ENCODE results near the gene GFY.

The GFY gene

GRCh38 chr19:49427855-49428546 lies 2.8 kb downstream of the GFY start (continued):
- TF ChIP-seq ZNF292 (tag by site-specific recombination; IDR thresholded peaks at IDR 0.05; ENCODE audit: borderline replicate concordance, low read depth) (no peak), MYNN (tag by site-specific recombination; IDR thresholded peaks at IDR 0.05; ENCODE audit: borderline replicate concordance) (no peak), ZNF768 (tag by site-specific recombination; IDR thresholded peaks at IDR 0.05) (no peak), KLF1 (tag by site-specific recombination; IDR thresholded peaks at IDR 0.05) (peak; percentile 46; the same call in 1 of the 2 replicates), ZNF37A (tag by site-specific recombination; IDR thresholded peaks at IDR 0.05) (no peak), ZNF214 (tag by site-specific recombination; IDR thresholded peaks at IDR 0.05; ENCODE audit: borderline replicate concordance) (no peak), HOXA7 (CRISPR knock-in tag; IDR thresholded peaks at IDR 0.05; ENCODE audit: borderline replicate concordance) (no peak), KLF9 (tag by site-specific recombination; IDR thresholded peaks at IDR 0.05; ENCODE audit: low read depth) (peak; percentile 24)
- TF ChIP-seq, protein P1, sequence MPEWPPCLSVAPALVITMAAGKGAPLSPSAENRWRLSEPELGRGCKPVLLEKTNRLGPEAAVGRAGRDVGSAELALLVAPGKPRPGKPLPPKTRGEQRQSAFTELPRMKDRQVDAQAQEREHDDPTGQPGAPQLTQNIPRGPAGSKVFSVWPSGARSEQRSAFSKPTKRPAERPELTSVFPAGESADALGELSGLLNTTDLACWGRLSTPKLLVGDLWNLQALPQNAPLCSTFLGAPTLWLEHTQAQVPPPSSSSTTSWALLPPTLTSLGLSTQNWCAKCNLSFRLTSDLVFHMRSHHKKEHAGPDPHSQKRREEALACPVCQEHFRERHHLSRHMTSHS (tag by site-specific recombination; IDR thresholded peaks at IDR 0.05) = no peak

DNA sequence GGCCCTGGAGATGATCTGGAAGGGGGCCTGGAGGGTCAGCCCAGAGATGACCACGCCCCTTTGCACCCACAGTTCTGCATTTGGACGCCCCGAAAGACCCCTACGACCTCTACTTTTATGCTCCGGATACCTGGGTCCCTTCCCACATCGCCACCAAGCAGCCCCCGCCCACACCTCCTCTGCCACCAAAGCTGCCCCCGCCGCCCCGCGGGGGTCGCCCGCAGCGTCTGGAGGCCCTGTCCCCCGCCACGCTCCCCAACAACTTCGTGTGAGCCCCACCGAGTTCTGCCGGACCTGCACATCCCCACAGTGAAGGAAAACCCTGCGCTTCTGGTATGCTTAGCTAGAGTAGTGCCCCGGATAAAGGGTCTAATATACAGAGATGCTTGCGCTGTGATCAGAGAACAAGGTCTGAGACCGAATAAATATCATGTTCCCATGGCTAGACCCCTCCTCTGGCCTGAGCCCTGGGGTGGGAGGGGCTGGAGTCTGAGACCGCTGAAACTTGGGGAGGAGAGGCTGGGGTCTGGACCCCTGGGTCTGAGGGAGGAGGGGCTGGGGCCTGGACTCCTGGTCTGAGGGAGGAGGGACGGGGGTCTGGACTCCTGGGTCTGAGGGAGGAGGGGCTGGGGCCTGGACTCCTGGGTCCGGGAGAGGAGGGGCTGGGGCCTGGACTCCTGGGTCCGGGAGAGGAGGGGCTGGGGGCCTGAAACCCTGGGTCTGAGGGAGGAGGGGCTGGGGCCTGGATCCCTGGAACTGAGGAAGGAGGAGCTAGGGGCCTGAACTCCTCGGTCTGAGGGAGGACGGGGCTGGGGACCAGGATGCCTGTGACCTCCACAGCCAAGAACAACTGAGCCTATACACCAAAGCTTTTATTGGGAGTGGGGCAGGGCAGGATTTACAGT lies 3.6 kb downstream of the GFY start:
- TF ChIP-seq ZNF274 (IDR thresholded peaks at IDR 0.05; ENCODE audit: low read length) (no peak), ZNF274 (tag by site-specific recombination; IDR thresholded peaks at IDR 0.05; ENCODE audit: borderline replicate concordance) (no peak), ZFP69B (tag by site-specific recombination; IDR thresholded peaks at IDR 0.05) (no peak), ZNF791 (tag by site-specific recombination; IDR thresholded peaks at IDR 0.05) (no peak), KLF16 (tag by site-specific recombination; IDR thresholded peaks at IDR 0.05) (no peak), ZNF530 (tag by site-specific recombination; IDR thresholded peaks at IDR 0.05; ENCODE audit: low read depth) (no peak), PATZ1 (tag by site-specific recombination; IDR thresholded peaks at IDR 0.05) (0 out of 2 replicates have a peak, but pooled peaks have one; percentile 7), ZNF768 (tag by site-specific recombination; IDR thresholded peaks at IDR 0.05) (no peak), KLF9 (tag by site-specific recombination; IDR thresholded peaks at IDR 0.05; ENCODE audit: low read depth) (peak; percentile 7; the same call in 1 of the 2 replicates), INSM2 (tag by site-specific recombination; IDR thresholded peaks at IDR 0.05) (no peak), ZNF48 (tag by site-specific recombination; IDR thresholded peaks at IDR 0.05) (no peak)
- TF ChIP-seq, protein P2, sequence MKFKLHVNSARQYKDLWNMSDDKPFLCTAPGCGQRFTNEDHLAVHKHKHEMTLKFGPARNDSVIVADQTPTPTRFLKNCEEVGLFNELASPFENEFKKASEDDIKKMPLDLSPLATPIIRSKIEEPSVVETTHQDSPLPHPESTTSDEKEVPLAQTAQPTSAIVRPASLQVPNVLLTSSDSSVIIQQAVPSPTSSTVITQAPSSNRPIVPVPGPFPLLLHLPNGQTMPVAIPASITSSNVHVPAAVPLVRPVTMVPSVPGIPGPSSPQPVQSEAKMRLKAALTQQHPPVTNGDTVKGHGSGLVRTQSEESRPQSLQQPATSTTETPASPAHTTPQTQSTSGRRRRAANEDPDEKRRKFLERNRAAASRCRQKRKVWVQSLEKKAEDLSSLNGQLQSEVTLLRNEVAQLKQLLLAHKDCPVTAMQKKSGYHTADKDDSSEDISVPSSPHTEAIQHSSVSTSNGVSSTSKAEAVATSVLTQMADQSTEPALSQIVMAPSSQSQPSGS (tag by site-specific recombination; IDR thresholded peaks at IDR 0.05; ENCODE audit: low read depth) = no peak

More for the DNA sequence above, 3.6 kb downstream of the GFY start:
- ChIA-PET POLR2A (no interaction called here), CTCF (interaction anchor here (0.7 to 1.9 kb wide), 4 partner anchors 10 to 118 kb away, joined by 3 to 11 read pairs (median 5); no protein-coding TSS in a partner anchor)
- H3K27ac ChIP-seq (ENCODE audit: extremely low read depth, low read depth, low read length) = no peak overlapping the region
- H3K36me3 ChIP-seq (ENCODE audit: control insufficient read depth in 2 of 2, insufficient read depth in 1 of 2, low read length in 2 of 2) = no peaks in the 10 kb centered on the region
- no peak overlapping the region for H3K4me3 ChIP-seq (ENCODE audit: low read depth, low read length)
- H3K4me1 ChIP-seq (ENCODE audit: control insufficient read depth, insufficient read depth, low read length) = no peaks in the 10 kb centered on the region
- H3K9me3 ChIP-seq (ENCODE audit: control insufficient read depth, insufficient read depth, low read depth, low read length) = no peaks in the 10 kb centered on the region
